Smooth muscle cell (in vitro differentiated cells): ENCODE data around the gene IFFO2. TPM values are rescaled to one million over a fixed set of nuclear protein-coding genes. Genes with fewer than 3 reads are reported as not detected.
A peak's percentile ranks its signal among the peaks of the same experiment; 100 is the strongest.

Experiments used
- DNase-seq: peaks from one replicate; lab custom pipeline; 2025; ENCODE audit not compliant: unreplicated experiment; lab: John Stamatoyannopoulos, UW
- H2AFZ ChIP-seq: fragments of 200-600 bp; sonication (generic); 2 replicates; pipeline ENCODE4 v1.6.0; 2016; ENCODE audit warnings: antibody characterized with exemption, low read depth, mild to moderate bottlenecking
- H3F3A ChIP-seq: fragments of 200-600 bp; sonication (generic); 2 replicates; pipeline ENCODE4 v1.6.0; 2017; ENCODE audit warnings: antibody characterized with exemption, low read depth
- H3K27ac ChIP-seq: fragments of 200-600 bp; sonication (generic); 2 replicates; pipeline ENCODE4 v1.5.1; 2016; ENCODE audit warnings: low read depth, mild to moderate bottlenecking
- H3K27me3 ChIP-seq: fragments of 200-600 bp; sonication (generic); 2 replicates; pipeline ENCODE4 v1.6.1; 2016; ENCODE audit warnings: low read depth, mild to moderate bottlenecking
- H3K36me3 ChIP-seq: fragments of 200-600 bp; sonication (generic); 2 replicates; pipeline ENCODE4 v1.5.1; 2016; ENCODE audit warnings: low read depth
- H3K4me1 ChIP-seq: fragments of 200-600 bp; sonication (generic); 2 replicates; pipeline ENCODE4 v1.5.1; 2016; ENCODE audit warnings: low read depth
- H3K4me2 ChIP-seq: fragments of 200-600 bp; sonication (generic); 2 replicates; pipeline ENCODE4 v1.6.0; 2016; ENCODE audit warnings: mild to moderate bottlenecking
- H3K4me3 ChIP-seq: fragments of 200-600 bp; sonication (generic); 2 replicates; pipeline ENCODE4 v1.5.1; 2016; ENCODE audit warnings: mild to moderate bottlenecking
- H3K79me2 ChIP-seq: fragments of 200-600 bp; sonication (generic); 2 replicates; pipeline ENCODE4 v1.6.0; 2016; ENCODE audit warnings: low read depth, mild to moderate bottlenecking
- H3K9ac ChIP-seq: fragments of 200-600 bp; sonication (generic); 2 replicates; pipeline ENCODE4 v1.6.0; 2016; ENCODE audit warnings: low read depth
- H3K9me3 ChIP-seq: fragments of 200-600 bp; sonication (generic); replicated peaks from 2 replicates; pipeline ENCODE4 v1.5.1; 2016; ENCODE audit warnings: low read depth
- H4K20me1 ChIP-seq: fragments of 200-600 bp; sonication (generic); 2 replicates; pipeline ENCODE4 v1.6.0; 2016; ENCODE audit warnings: low read depth
- CTCF ChIP-seq: fragments of 200-600 bp; sonication (generic); IDR thresholded peaks from 2 replicates; pipeline ENCODE4 v1.5.1; 2017; ENCODE audit warnings: borderline replicate concordance, mild to moderate bottlenecking, antibody characterized with exemption; ENCODE audit not compliant: insufficient read depth, poor library complexity, severe bottlenecking
- WGBS: methylation state at CpG from one replicate; pipeline ENCODE4 v1.1.7; 2016; ENCODE audit warnings: low lambda C conversion rate; 5-methylcytosine and 5-hydroxymethylcytosine counted together
- polyA plus RNA-seq: library from polyadenylated mRNA; unstranded; fragments of >200 nt; fragmentation: Nextera tagmentation; extraction: Ambion mirVana; gene quantifications from 2 replicates; pipeline ENCODE4 v1.2.1, GENCODE V29; 2016
- total RNA-seq: library from RNA; depleted of rRNA; stranded (reverse); fragments of >200 nt; gene quantifications from 2 replicates; pipeline ENCODE4 v1.2.3, GENCODE V29; 2014

IFFO2 gene
- total and polyA plus RNA-seq, 2 experiments from 2014 or later: 5.7 to 19.1 TPM

- Histone ChIP-seq H3K27me3 (no peaks in the 10 kb centered on the region), H3K27ac (peak overlapping the region; percentile 93), H3K4me1 (peaks cover 38% of the 10 kb centered on the region), H3F3A (peaks cover 23% of the 10 kb centered on the region), H4K20me1 (peaks cover 41% of the 10 kb centered on the region), H3K9ac (peak overlapping the region; percentile 81), H3K4me2 (peak overlapping the region; percentile 77), H3K79me2 (peaks cover 80% of the 10 kb centered on the region), H2AFZ (no peak overlapping the region), H3K9me3 (no peaks in the 10 kb centered on the region), H3K36me3 (no peaks in the 10 kb centered on the region), H3K4me3 (no peak overlapping the region)
- WGBS: 17% methylated on average over 12 of the region's 13 CpGs
- DNase-seq: peak; percentile 58
- TF ChIP-seq CTCF: no peak
Measured at GRCh38 chr1:18926315-18927081, 30.0 kb downstream of the IFFO2 start.

GRCh38 chr1:18925279-18925678 lies 31.2 kb downstream of the IFFO2 start:
- H3K4me2 ChIP-seq: no peak overlapping the region
- DNase-seq: no peak
- H3K27ac ChIP-seq: peak overlapping the region; percentile 85
- no peak overlapping the region for H2AFZ ChIP-seq
- TF ChIP-seq CTCF: no peak
- WGBS: 98% methylated on average over 9 of the region's 9 CpGs
- no peaks in the 10 kb centered on the region for H3K36me3 ChIP-seq
- no peaks in the 10 kb centered on the region for H3K9me3 ChIP-seq
- no peaks in the 10 kb centered on the region for H3K27me3 ChIP-seq
- peaks cover 38% of the 10 kb centered on the region for H3K4me1 ChIP-seq
- no peak overlapping the region for H3K4me3 ChIP-seq
- peaks cover 41% of the 10 kb centered on the region for H4K20me1 ChIP-seq
- peaks cover 23% of the 10 kb centered on the region for H3F3A ChIP-seq
- H3K79me2 ChIP-seq: peaks cover 80% of the 10 kb centered on the region
- no peak overlapping the region for H3K9ac ChIP-seq

- no peaks in the 10 kb centered on the region for H3K27me3 ChIP-seq
- H3K79me2 ChIP-seq: peaks cover 80% of the 10 kb centered on the region
- H3K27ac ChIP-seq: peak overlapping the region; percentile 85
- peak overlapping the region; percentile 71 for H3K4me2 ChIP-seq
- no peak overlapping the region for H3K4me3 ChIP-seq
- no peak for DNase-seq
- peak overlapping the region; percentile 14 for H3K9ac ChIP-seq
- H3K4me1 ChIP-seq: peaks cover 38% of the 10 kb centered on the region
- 83% methylated on average over 11 of the region's 11 CpGs for WGBS
- H4K20me1 ChIP-seq: peaks cover 40% of the 10 kb centered on the region
- no peak for TF ChIP-seq CTCF
- H3K9me3 ChIP-seq: no peaks in the 10 kb centered on the region
- H2AFZ ChIP-seq: no peak overlapping the region
- no peaks in the 10 kb centered on the region for H3K36me3 ChIP-seq
- H3F3A ChIP-seq: peaks cover 23% of the 10 kb centered on the region
Measured at GRCh38 chr1:18924221-18924691, 32.2 kb downstream of the IFFO2 start.

- peak overlapping the region; percentile 14 for H3K9ac ChIP-seq
- DNase-seq: no peak
Measured at GRCh38 chr1:18923756-18924211, 32.7 kb downstream of the IFFO2 start.

More at GRCh38 chr1:18923756-18924211, 32.7 kb downstream of the IFFO2 start:
- H2AFZ ChIP-seq: no peak overlapping the region
- peak overlapping the region; percentile 85 for H3K27ac ChIP-seq
- peaks cover 38% of the 10 kb centered on the region for H3K4me1 ChIP-seq
- no peaks in the 10 kb centered on the region for H3K9me3 ChIP-seq
- peak overlapping the region; percentile 71 for H3K4me2 ChIP-seq
- H3K79me2 ChIP-seq: peaks cover 75% of the 10 kb centered on the region
- no peaks in the 10 kb centered on the region for H3K36me3 ChIP-seq
- TF ChIP-seq CTCF: no peak
- H3K27me3 ChIP-seq: no peaks in the 10 kb centered on the region
- peaks cover 39% of the 10 kb centered on the region for H4K20me1 ChIP-seq
- no peak overlapping the region for H3K4me3 ChIP-seq
- H3F3A ChIP-seq: peaks cover 23% of the 10 kb centered on the region
- WGBS: 46% methylated on average over 14 of the region's 14 CpGs
